ENCODE data around the gene GRN. TPM values are rescaled to one million over a fixed set of nuclear protein-coding genes. Genes with fewer than 3 reads are reported as not detected.
A peak's percentile ranks its signal among the peaks of the same experiment; 100 is the strongest.

Gene GRN
- total and polyA plus RNA-seq, 2 of the 13 experiments (the other 11 are each of a cell fraction or from before 2014, with no cell fraction given), result 86.6 to 143 TPM

DNA sequence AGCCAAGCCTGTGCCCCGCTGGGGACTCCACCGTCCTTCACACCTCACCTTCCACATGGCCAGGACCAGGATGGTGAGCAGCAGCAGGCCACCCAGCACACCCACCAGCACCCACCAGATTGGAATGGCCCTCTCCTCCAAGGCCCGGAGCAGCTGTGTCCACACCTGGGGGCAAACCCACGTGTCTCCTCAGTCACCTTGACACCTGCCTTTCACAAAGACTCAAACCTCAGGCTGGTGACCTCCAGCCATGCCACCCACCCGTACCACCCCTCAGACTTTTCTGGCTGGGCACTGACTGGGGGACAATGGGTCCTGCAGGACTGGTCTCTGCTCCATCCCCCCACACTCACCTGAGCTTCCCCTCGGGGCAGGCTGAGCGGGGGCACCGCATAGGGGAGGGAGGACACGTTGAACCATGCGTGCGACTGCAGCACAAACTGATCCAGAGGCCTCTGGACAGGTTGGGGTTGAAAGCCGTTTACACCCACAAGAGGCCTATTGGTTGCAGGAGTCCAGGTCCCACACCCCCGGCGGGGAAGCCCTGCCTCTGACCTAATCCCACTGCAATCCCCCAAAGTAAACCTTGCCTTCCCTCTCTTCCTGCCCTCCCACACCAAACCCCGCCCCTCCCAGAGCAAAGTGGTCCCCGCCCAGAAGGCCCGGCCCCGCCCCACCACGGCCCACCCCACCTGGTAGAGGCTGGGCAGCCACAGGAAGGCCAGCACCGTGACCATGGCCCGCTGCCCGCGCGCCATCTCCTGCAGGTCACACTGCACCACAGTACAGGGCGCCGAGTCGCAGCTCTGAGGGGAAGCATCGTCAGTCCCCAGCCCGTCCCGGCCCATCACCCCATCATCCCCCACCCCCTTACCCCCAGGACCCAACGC lies 29.4 kb downstream of the GRN start (continued):
- TF ChIP-seq KLF16 (CRISPR knock-in tag; IDR thresholded peaks at IDR 0.05) (no peak), ZSCAN21 (CRISPR knock-in tag; IDR thresholded peaks at IDR 0.05; ENCODE audit: borderline replicate concordance) (0 out of 2 replicates have a peak, but pooled peaks have one; percentile 27), SMAD1 (CRISPR knock-in tag; IDR thresholded peaks at IDR 0.05; ENCODE audit: borderline replicate concordance, low read depth) (peak; percentile 84), ZNF296 (CRISPR knock-in tag; conservative IDR thresholded peaks at IDR 0.05) (no peak), HMGXB3 (CRISPR knock-in tag; IDR thresholded peaks at IDR 0.05; ENCODE audit: borderline replicate concordance) (peak; percentile 41; the same call in 1 of the 2 replicates), ARNT2 (CRISPR knock-in tag; IDR thresholded peaks at IDR 0.05; ENCODE audit: low read depth) (peak; percentile 61; the same call in 1 of the 2 replicates), ZUFSP (CRISPR knock-in tag; IDR thresholded peaks at IDR 0.05; ENCODE audit: borderline replicate concordance) (no peak), ATAD3A (CRISPR knock-in tag; IDR thresholded peaks at IDR 0.05) (no peak), KDM5B (CRISPR knock-in tag; IDR thresholded peaks at IDR 0.05; ENCODE audit: borderline replicate concordance) (peak; percentile 50; the same call in 1 of the 2 replicates), NFYC (CRISPR knock-in tag; IDR thresholded peaks at IDR 0.05) (peak; percentile 58), ZNF546 (CRISPR knock-in tag; conservative IDR thresholded peaks at IDR 0.05) (no peak), ZIK1 (CRISPR knock-in tag; IDR thresholded peaks at IDR 0.05; ENCODE audit: borderline replicate concordance, low read depth) (peak; percentile 47; the same call in 1 of the 2 replicates), LRRFIP1 (CRISPR knock-in tag; conservative IDR thresholded peaks at IDR 0.05) (no peak), NFATC3 (CRISPR knock-in tag; IDR thresholded peaks at IDR 0.05) (no peak)
- TF ChIP-seq, protein P1, sequence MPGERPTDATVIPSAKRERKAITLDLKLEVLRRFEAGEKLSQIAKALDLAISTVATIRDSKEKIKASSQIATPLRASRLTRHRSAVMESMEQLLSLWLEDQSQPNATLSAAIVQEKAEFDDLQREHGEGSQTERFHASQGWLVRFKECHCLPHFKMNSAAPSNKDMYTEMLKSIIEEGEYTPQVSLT (CRISPR knock-in tag; IDR thresholded peaks at IDR 0.05; ENCODE audit: borderline replicate concordance, low read depth), result no peak
- TF ChIP-seq, protein P2, sequence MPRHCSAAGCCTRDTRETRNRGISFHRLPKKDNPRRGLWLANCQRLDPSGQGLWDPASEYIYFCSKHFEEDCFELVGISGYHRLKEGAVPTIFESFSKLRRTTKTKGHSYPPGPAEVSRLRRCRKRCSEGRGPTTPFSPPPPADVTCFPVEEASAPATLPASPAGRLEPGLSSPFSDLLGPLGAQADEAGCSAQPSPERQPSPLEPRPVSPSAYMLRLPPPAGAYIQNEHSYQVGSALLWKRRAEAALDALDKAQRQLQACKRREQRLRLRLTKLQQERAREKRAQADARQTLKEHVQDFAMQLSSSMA (CRISPR knock-in tag; IDR thresholded peaks at IDR 0.05), result peak; percentile 54; the same call in 1 of the 2 replicates
